Astrocyte (in vitro differentiated cells and primary cell): ENCODE measurements around the gene ADRA2C. TPM values are rescaled to one million over a fixed set of nuclear protein-coding genes. Genes with fewer than 3 reads are reported as not detected.

Experiments
- DNase-seq: peaks from one replicate; pipeline ENCODE4 v3.0.0-alpha.2; 2010; ENCODE audit warnings: low read depth
- FAIRE-seq: peaks from 2 replicates; lab custom pipeline; 2011; peaks lifted over from hg19 to GRCh38; lab: Jason Lieb, UNC
- H2AFZ ChIP-seq: 2 replicates; pipeline ENCODE4 v1.6.0; 2012; ENCODE audit warnings: low read depth, low read length, inconsistent platforms
- H3K27ac ChIP-seq: 2 replicates; pipeline ENCODE4 v1.5.1; 2011; ENCODE audit warnings: low read depth, low read length, inconsistent platforms
- H3K27me3 ChIP-seq: 2 replicates; pipeline ENCODE4 v1.6.0; 2011; ENCODE audit warnings: low read length, inconsistent platforms; ENCODE audit not compliant: insufficient read depth
- H3K36me3 ChIP-seq: 2 replicates; pipeline ENCODE4 v1.5.1; 2011; ENCODE audit warnings: low read length, inconsistent platforms; ENCODE audit not compliant: insufficient read depth
- H3K4me1 ChIP-seq: 2 replicates; pipeline ENCODE4 v1.5.1; 2011; ENCODE audit warnings: low read length, inconsistent platforms; ENCODE audit not compliant: insufficient read depth
- H3K4me2 ChIP-seq: 2 replicates; pipeline ENCODE4 v1.6.0; 2012; ENCODE audit warnings: low read length, inconsistent platforms
- H3K4me3 ChIP-seq: 2 replicates; pipeline ENCODE4 v1.5.1; 2011; ENCODE audit warnings: low read depth, mild to moderate bottlenecking, low read length, inconsistent platforms; ENCODE audit not compliant: insufficient read depth
- H3K79me2 ChIP-seq: 2 replicates; pipeline ENCODE4 v1.6.0; 2012; ENCODE audit warnings: mild to moderate bottlenecking, low read length, inconsistent platforms; ENCODE audit not compliant: insufficient read depth
- H3K9ac ChIP-seq: 2 replicates; pipeline ENCODE4 v1.6.0; 2012; ENCODE audit warnings: mild to moderate bottlenecking, low read length, inconsistent platforms
- H3K9me3 ChIP-seq: 2 replicates; pipeline ENCODE4 v1.5.1; 2012; ENCODE audit warnings: low read depth, mild to moderate bottlenecking, low read length, inconsistent platforms; ENCODE audit not compliant: insufficient read depth
- H4K20me1 ChIP-seq: 2 replicates; pipeline ENCODE4 v1.6.0; 2012; ENCODE audit warnings: low read length, inconsistent platforms; ENCODE audit not compliant: insufficient read depth
- H3K27ac Mint-ChIP-seq: one replicate; pipeline ENCODE4 v1.8.0; 2021; ENCODE audit warnings: mild to moderate bottlenecking, mixed read lengths; ENCODE audit not compliant: unreplicated experiment
- H3K27me3 Mint-ChIP-seq: one replicate; pipeline ENCODE4 v1.8.0; 2021; ENCODE audit warnings: low read depth, mixed read lengths; ENCODE audit not compliant: unreplicated experiment
- H3K36me3 Mint-ChIP-seq: one replicate; pipeline ENCODE4 v1.8.0; 2021; ENCODE audit warnings: low read depth, mixed read lengths; ENCODE audit not compliant: unreplicated experiment
- H3K4me1 Mint-ChIP-seq: one replicate; pipeline ENCODE4 v1.8.0; 2021; ENCODE audit warnings: low read depth, mixed read lengths; ENCODE audit not compliant: unreplicated experiment
- H3K4me3 Mint-ChIP-seq: one replicate; pipeline ENCODE4 v1.8.0; 2021; ENCODE audit warnings: mild to moderate bottlenecking, moderate library complexity, mixed read lengths; ENCODE audit not compliant: unreplicated experiment
- H3K9me3 Mint-ChIP-seq: one replicate; pipeline ENCODE4 v1.8.0; 2021; ENCODE audit warnings: mild to moderate bottlenecking, mixed read lengths; ENCODE audit not compliant: unreplicated experiment
- CTCF ChIP-seq: IDR thresholded peaks from 2 replicates; pipeline ENCODE4 v1.5.1; 2011; ENCODE audit warnings: low read depth, mild to moderate bottlenecking, inconsistent platforms, low read length, moderate library complexity; ENCODE audit not compliant: insufficient read depth
- EZH2 ChIP-seq: IDR thresholded peaks from 2 replicates; pipeline ENCODE4 v1.6.1; 2012; ENCODE audit warnings: mild to moderate bottlenecking, low read length, inconsistent platforms; ENCODE audit not compliant: insufficient read depth
- total RNA-seq: library from RNA; stranded (reverse); gene quantifications from 2 replicates; pipeline ENCODE4 v1.2.1, GENCODE V29; 2021

Gene ADRA2C
- total RNA-seq, 1 donor from 2014 or later = 4.2 TPM

- H3K4me3 Mint-ChIP-seq = no peak overlapping the region
- Histone ChIP-seq H3K9ac (no peak overlapping the region), H3K4me2 (no peak overlapping the region), H3K79me2 (no peaks in the 10 kb centered on the region), H3K4me3 (no peak overlapping the region), H3K27ac (no peak overlapping the region), H3K27me3 (peaks cover 13% of the 10 kb centered on the region), H2AFZ (no peak overlapping the region), H4K20me1 (no peaks in the 10 kb centered on the region), H3K36me3 (no peaks in the 10 kb centered on the region), H3K4me1 (no peaks in the 10 kb centered on the region), H3K9me3 (peaks cover 7% of the 10 kb centered on the region)
- peaks cover 58% of the 10 kb centered on the region for H3K27me3 Mint-ChIP-seq
- peaks cover 1% of the 10 kb centered on the region for H3K36me3 Mint-ChIP-seq
- H3K27ac Mint-ChIP-seq = no peak overlapping the region
- H3K9me3 Mint-ChIP-seq = peaks cover 20% of the 10 kb centered on the region
- no peak for TF ChIP-seq CTCF
- TF ChIP-seq EZH2 = no peak
- no peaks in the 10 kb centered on the region for H3K4me1 Mint-ChIP-seq
- DNase-seq (no peak), FAIRE-seq (no peak)
Measured at GRCh38 chr4:3741217-3742011, 24.8 kb upstream of the ADRA2C start.

GRCh38 chr4:3742610-3743009, 23.6 kb upstream of the ADRA2C start:
- Mint-ChIP-seq H3K27me3 (peaks cover 53% of the 10 kb centered on the region), H3K4me1 (no peaks in the 10 kb centered on the region), H3K36me3 (peaks cover 1% of the 10 kb centered on the region), H3K4me3 (no peak overlapping the region), H3K27ac (no peak overlapping the region), H3K9me3 (peaks cover 17% of the 10 kb centered on the region)
- no peak overlapping the region for H3K4me2 ChIP-seq
- no peak for FAIRE-seq
- H3K9me3 ChIP-seq = peaks cover 7% of the 10 kb centered on the region
- no peak overlapping the region for H3K9ac ChIP-seq
- H4K20me1 ChIP-seq = no peaks in the 10 kb centered on the region
- H3K36me3 ChIP-seq = no peaks in the 10 kb centered on the region
- TF ChIP-seq EZH2 (no peak), CTCF (no peak)
- no peak for DNase-seq
- peaks cover 18% of the 10 kb centered on the region for H3K27me3 ChIP-seq
- no peak overlapping the region for H2AFZ ChIP-seq
- no peak overlapping the region for H3K4me3 ChIP-seq
- H3K79me2 ChIP-seq = no peaks in the 10 kb centered on the region
- H3K4me1 ChIP-seq = no peaks in the 10 kb centered on the region
- H3K27ac ChIP-seq = no peak overlapping the region

- Histone ChIP-seq H3K9ac (no peak overlapping the region), H3K4me1 (no peaks in the 10 kb centered on the region), H2AFZ (no peak overlapping the region), H3K27ac (no peak overlapping the region), H3K9me3 (peaks cover 7% of the 10 kb centered on the region), H3K79me2 (no peaks in the 10 kb centered on the region), H3K27me3 (peaks cover 22% of the 10 kb centered on the region), H3K4me3 (no peak overlapping the region), H3K4me2 (no peak overlapping the region), H3K36me3 (no peaks in the 10 kb centered on the region), H4K20me1 (no peaks in the 10 kb centered on the region)
- peaks cover 59% of the 10 kb centered on the region for H3K27me3 Mint-ChIP-seq
- TF ChIP-seq CTCF = no peak
- TF ChIP-seq EZH2 = no peak
- peaks cover 1% of the 10 kb centered on the region for H3K36me3 Mint-ChIP-seq
- H3K4me3 Mint-ChIP-seq = no peak overlapping the region
- no peak overlapping the region for H3K27ac Mint-ChIP-seq
- DNase-seq (no peak), FAIRE-seq (no peak)
- H3K9me3 Mint-ChIP-seq = peaks cover 17% of the 10 kb centered on the region
- H3K4me1 Mint-ChIP-seq = no peaks in the 10 kb centered on the region
Measured at GRCh38 chr4:3744232-3744631, 22.0 kb upstream of the ADRA2C start.
